ENCODE data around the gene GNB1.
A peak's percentile ranks its signal among the peaks of the same experiment; 100 is the strongest.

Gene GNB1

DNA sequence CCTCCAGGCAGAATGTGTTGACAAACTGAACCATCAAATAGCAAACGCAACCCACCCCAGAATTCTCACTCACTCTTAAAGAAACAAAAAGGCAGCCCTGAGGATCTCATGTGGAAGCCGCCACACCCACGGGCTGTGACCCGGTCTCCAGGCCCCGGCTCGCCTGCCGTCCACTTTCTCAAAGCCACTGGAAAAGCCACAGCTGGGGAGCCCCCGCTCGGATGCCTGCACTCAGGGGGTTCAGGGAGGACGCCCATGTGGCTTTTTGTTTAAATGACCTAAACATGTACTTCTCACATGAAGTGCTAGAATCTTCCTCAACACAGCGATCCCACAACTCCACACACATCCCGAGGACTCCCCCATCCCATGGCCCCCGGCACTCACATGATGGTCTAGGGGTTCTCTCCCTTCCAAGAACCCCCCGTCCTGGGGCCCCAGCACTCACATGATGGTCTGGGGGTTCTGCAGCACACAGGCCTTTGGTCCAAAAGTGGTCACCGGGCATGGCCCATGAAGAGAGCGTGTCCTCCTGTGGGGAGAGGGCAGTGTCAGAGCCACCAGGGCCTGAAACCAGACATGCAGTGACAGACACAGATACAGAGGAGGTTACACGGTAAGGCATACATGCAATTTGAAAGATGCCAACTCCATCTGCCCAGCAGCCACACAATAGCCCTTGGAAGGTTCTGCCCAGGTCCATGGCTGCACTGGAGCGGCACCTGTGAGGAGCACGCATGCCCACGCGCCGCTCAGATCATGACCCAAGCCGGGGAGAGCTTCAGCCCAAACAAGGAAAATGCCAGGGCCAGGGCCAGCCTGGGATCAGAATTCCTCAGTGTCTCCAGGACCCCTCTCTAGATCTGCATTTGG, 129.1 kb downstream of the GNB1 start:
- Histone ChIP-seq H3K9me3 (ENCODE audit: control insufficient read depth, low read length) (no peaks in the 10 kb centered on the region), H3K36me3 (ENCODE audit: control insufficient read depth in 1 of 2, insufficient read depth in 2 of 2, low read depth in 1 of 2, low read length in 2 of 2) (peaks cover 63 to 81% of the 10 kb centered on the region in 2 experiments), H3K4me3 (ENCODE audit: insufficient read depth in 1 of 2, low read depth in 1 of 2, low read length in 2 of 2) (no peak overlapping the region), H3K14ac (ENCODE audit: low read length in 2 of 2) (no peak overlapping the region), H3K4ac (ENCODE audit: low read depth in 1 of 2, low read length in 2 of 2) (no peak overlapping the region), H3K27me3 (ENCODE audit: control insufficient read depth in 1 of 2, insufficient read depth in 1 of 2, low read length in 2 of 2) (no peaks in the 10 kb centered on the region), H3K27ac (ENCODE audit: low read length, poor library complexity, severe bottlenecking) (no peak overlapping the region), H2AK5ac (ENCODE audit: low read length, severe bottlenecking) (no peak overlapping the region), H2AFZ (ENCODE audit: low read depth, low read length) (no peak overlapping the region), H3K23ac (ENCODE audit: low read length in 2 of 2) (no peak overlapping the region), H4K8ac (ENCODE audit: low read length) (no peak overlapping the region), H3K79me1 (replicated peaks; ENCODE audit: low read length, poor library complexity, severe bottlenecking) (peaks cover 42% of the 10 kb centered on the region), H3K4me2 (ENCODE audit: low read length, poor library complexity, severe bottlenecking) (no peak overlapping the region), H4K91ac (ENCODE audit: low read length) (no peak overlapping the region), H2BK12ac (ENCODE audit: low read length in 2 of 2) (no peak overlapping the region), H3K18ac (ENCODE audit: low read depth in 1 of 2, low read length in 2 of 2) (no peak overlapping the region), H2BK120ac (ENCODE audit: low read depth, low read length) (no peak overlapping the region), H2BK5ac (ENCODE audit: low read depth, low read length, poor library complexity, severe bottlenecking) (no peak overlapping the region), H3K4me1 (ENCODE audit: control insufficient read depth, insufficient read depth, low read depth, low read length) (peaks cover 14% of the 10 kb centered on the region), H3K9ac (ENCODE audit: low read length) (no peak overlapping the region), H2BK15ac (ENCODE audit: low read depth, poor library complexity, severe bottlenecking) (no peak overlapping the region)
- no peak for DNase-seq
- WGBS = 98% methylated on average over 23 of the region's 23 CpGs

DNA sequence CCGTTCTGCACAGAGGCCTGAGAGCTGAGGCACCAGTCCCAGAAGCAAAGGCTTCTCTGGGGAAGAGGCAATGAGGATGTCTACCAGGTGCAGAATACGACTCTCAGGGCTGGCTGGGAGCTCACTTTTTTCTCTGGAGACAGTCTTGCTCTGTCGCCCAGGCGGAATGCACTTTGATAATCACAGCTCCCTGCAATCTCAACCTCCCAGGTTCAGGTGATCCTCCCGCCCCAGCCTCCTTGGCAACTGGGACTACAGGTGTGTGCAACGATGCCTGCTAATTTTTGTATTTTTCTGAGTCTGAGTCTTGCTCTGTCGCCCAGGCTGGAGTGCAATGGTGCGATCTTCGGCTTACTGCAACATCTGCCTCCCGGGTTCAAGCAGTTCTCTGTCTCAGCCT, 130.2 kb downstream of the GNB1 start:
- Histone ChIP-seq H3K27ac (ENCODE audit: low read length, poor library complexity, severe bottlenecking) (no peak overlapping the region), H3K27me3 (ENCODE audit: control insufficient read depth in 1 of 2, insufficient read depth in 1 of 2, low read length in 2 of 2) (no peaks in the 10 kb centered on the region), H3K4me2 (ENCODE audit: low read length, poor library complexity, severe bottlenecking) (no peak overlapping the region), H3K18ac (ENCODE audit: low read depth in 1 of 2, low read length in 2 of 2) (no peak overlapping the region), H3K36me3 (ENCODE audit: control insufficient read depth in 1 of 2, insufficient read depth in 2 of 2, low read depth in 1 of 2, low read length in 2 of 2) (peaks cover 73 to 90% of the 10 kb centered on the region in 2 experiments), H2AFZ (ENCODE audit: low read depth, low read length) (no peak overlapping the region), H2BK120ac (ENCODE audit: low read depth, low read length) (no peak overlapping the region), H3K79me1 (replicated peaks; ENCODE audit: low read length, poor library complexity, severe bottlenecking) (peaks cover 48% of the 10 kb centered on the region), H4K91ac (ENCODE audit: low read length) (no peak overlapping the region), H2BK15ac (ENCODE audit: low read depth, poor library complexity, severe bottlenecking) (no peak overlapping the region), H3K4me1 (ENCODE audit: control insufficient read depth, insufficient read depth, low read depth, low read length) (peaks cover 14% of the 10 kb centered on the region), H3K14ac (ENCODE audit: low read length in 2 of 2) (no peak overlapping the region), H4K8ac (ENCODE audit: low read length) (no peak overlapping the region), H3K9ac (ENCODE audit: low read length) (no peak overlapping the region), H2BK5ac (ENCODE audit: low read depth, low read length, poor library complexity, severe bottlenecking) (no peak overlapping the region), H3K4me3 (ENCODE audit: insufficient read depth in 1 of 2, low read depth in 1 of 2, low read length in 2 of 2) (no peak overlapping the region), H3K9me3 (ENCODE audit: control insufficient read depth, low read length) (no peaks in the 10 kb centered on the region), H2BK12ac (ENCODE audit: low read length in 2 of 2) (no peak overlapping the region), H3K23ac (ENCODE audit: low read length in 2 of 2) (no peak overlapping the region), H2AK5ac (ENCODE audit: low read length, severe bottlenecking) (no peak overlapping the region), H3K4ac (ENCODE audit: low read depth in 1 of 2, low read length in 2 of 2) (no peak overlapping the region)
- DNase-seq = no peak
- 95% methylated on average over 10 of the region's 10 CpGs for WGBS

DNA sequence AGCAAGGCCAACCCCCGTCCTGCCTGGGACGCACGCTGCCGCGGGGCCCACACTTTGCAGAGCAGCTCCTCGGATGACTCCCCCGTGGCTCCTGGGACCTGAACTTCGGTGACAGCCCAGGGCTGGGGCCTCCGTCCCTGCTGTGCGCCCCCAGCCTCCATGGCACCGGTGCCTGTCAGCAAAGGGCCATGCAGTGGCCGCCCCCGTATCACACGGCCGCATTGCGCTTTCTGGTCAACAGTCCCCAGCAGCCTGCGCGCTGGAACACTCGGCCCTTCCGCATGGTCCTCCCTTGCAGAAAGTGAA, 130.6 kb downstream of the GNB1 start:
- no peak overlapping the region for H2BK120ac ChIP-seq (ENCODE audit: low read depth, low read length)
- no peak overlapping the region for H2BK15ac ChIP-seq (ENCODE audit: low read depth, poor library complexity, severe bottlenecking)
- peaks cover 50% of the 10 kb centered on the region for H3K79me1 ChIP-seq (replicated peaks; ENCODE audit: low read length, poor library complexity, severe bottlenecking)
- H3K9me3 ChIP-seq (ENCODE audit: control insufficient read depth, low read length) = no peaks in the 10 kb centered on the region
- no peak overlapping the region for H3K14ac ChIP-seq (ENCODE audit: low read length in 2 of 2)
- H3K4me1 ChIP-seq (ENCODE audit: control insufficient read depth, insufficient read depth, low read depth, low read length) = peaks cover 14% of the 10 kb centered on the region
- H2BK12ac ChIP-seq (ENCODE audit: low read length in 2 of 2) = no peak overlapping the region
- H3K23ac ChIP-seq (ENCODE audit: low read length in 2 of 2) = no peak overlapping the region
- no peaks in the 10 kb centered on the region for H3K27me3 ChIP-seq (ENCODE audit: control insufficient read depth in 1 of 2, insufficient read depth in 1 of 2, low read length in 2 of 2)
- no peak overlapping the region for H2BK5ac ChIP-seq (ENCODE audit: low read depth, low read length, poor library complexity, severe bottlenecking)
- H4K8ac ChIP-seq (ENCODE audit: low read length) = no peak overlapping the region
- no peak overlapping the region for H3K4me2 ChIP-seq (ENCODE audit: low read length, poor library complexity, severe bottlenecking)
- no peak overlapping the region for H2AK5ac ChIP-seq (ENCODE audit: low read length, severe bottlenecking)
- WGBS = 95% methylated on average over 20 of the region's 20 CpGs
- H3K9ac ChIP-seq (ENCODE audit: low read length) = no peak overlapping the region
- no peak for DNase-seq
- no peak overlapping the region for H2AFZ ChIP-seq (ENCODE audit: low read depth, low read length)
- H3K27ac ChIP-seq (ENCODE audit: low read length, poor library complexity, severe bottlenecking) = no peak overlapping the region
- H3K18ac ChIP-seq (ENCODE audit: low read depth in 1 of 2, low read length in 2 of 2) = no peak overlapping the region
- peaks cover 75 to 94% of the 10 kb centered on the region in 2 experiments for H3K36me3 ChIP-seq (ENCODE audit: control insufficient read depth in 1 of 2, insufficient read depth in 2 of 2, low read depth in 1 of 2, low read length in 2 of 2)
- no peak overlapping the region for H4K91ac ChIP-seq (ENCODE audit: low read length)
- no peak overlapping the region for H3K4ac ChIP-seq (ENCODE audit: low read depth in 1 of 2, low read length in 2 of 2)
- no peak overlapping the region for H3K4me3 ChIP-seq (ENCODE audit: insufficient read depth in 1 of 2, low read depth in 1 of 2, low read length in 2 of 2)

DNA sequence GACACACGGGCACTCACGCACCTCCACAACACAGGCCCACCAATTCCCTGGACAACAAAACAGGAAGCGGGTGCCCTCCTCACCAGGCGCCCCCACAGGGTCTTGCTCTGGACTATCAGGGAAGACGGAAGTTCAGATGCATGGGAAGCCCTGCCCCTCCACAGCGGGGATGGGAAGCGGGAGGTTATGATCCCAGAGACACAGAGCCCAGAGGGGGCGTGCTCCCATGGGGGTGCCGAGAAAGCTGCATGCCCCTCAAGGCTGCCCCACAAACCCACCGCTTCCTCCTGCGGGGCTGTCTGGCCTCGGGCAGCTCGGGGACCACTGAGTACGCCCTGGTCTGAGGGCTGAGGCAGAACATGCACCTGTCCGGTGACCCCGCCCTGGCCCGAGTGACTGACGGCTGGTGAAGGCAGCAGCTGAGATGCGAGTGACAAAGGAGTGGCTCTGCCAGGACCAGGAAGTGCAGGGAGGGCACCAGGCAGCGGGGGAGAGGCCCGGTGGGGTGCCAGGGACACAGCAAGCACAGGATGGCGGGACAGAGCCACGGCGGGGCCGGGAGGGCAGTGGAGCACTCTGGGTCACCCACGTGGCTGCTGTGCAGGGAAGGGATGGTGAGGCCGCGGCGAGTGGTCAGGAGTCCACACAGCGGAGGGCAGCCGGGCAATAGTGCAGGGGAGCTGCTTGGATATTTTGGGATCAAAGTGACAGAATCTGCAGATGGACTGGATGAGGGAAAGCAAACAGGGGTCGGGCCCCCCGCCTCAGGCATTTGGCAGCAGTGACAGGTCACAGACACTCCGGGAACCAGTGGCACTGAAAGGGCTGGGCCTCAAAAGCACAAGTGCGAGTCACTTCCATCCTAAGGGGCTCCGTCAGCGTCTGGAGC, 131.2 kb downstream of the GNB1 start:
- Histone ChIP-seq H3K4ac (ENCODE audit: low read depth in 1 of 2, low read length in 2 of 2) (no peak overlapping the region), H3K9me3 (ENCODE audit: control insufficient read depth, low read length) (no peaks in the 10 kb centered on the region), H3K18ac (ENCODE audit: low read depth in 1 of 2, low read length in 2 of 2) (no peak overlapping the region), H2AK5ac (ENCODE audit: low read length, severe bottlenecking) (no peak overlapping the region), H3K36me3 (ENCODE audit: control insufficient read depth in 1 of 2, insufficient read depth in 2 of 2, low read depth in 1 of 2, low read length in 2 of 2) (peaks cover 75 to 95% of the 10 kb centered on the region in 2 experiments), H2BK5ac (ENCODE audit: low read depth, low read length, poor library complexity, severe bottlenecking) (no peak overlapping the region), H2BK12ac (ENCODE audit: low read length in 2 of 2) (no peak overlapping the region), H3K27me3 (ENCODE audit: control insufficient read depth in 1 of 2, insufficient read depth in 1 of 2, low read length in 2 of 2) (no peaks in the 10 kb centered on the region), H3K14ac (ENCODE audit: low read length in 2 of 2) (no peak overlapping the region), H2AFZ (ENCODE audit: low read depth, low read length) (no peak overlapping the region), H3K4me2 (ENCODE audit: low read length, poor library complexity, severe bottlenecking) (no peak overlapping the region), H3K27ac (ENCODE audit: low read length, poor library complexity, severe bottlenecking) (no peak overlapping the region), H3K23ac (ENCODE audit: low read length in 2 of 2) (no peak overlapping the region), H2BK15ac (ENCODE audit: low read depth, poor library complexity, severe bottlenecking) (no peak overlapping the region), H3K4me1 (ENCODE audit: control insufficient read depth, insufficient read depth, low read depth, low read length) (peaks cover 14% of the 10 kb centered on the region), H3K9ac (ENCODE audit: low read length) (no peak overlapping the region), H3K79me1 (replicated peaks; ENCODE audit: low read length, poor library complexity, severe bottlenecking) (peaks cover 54% of the 10 kb centered on the region), H3K4me3 (ENCODE audit: insufficient read depth in 1 of 2, low read depth in 1 of 2, low read length in 2 of 2) (no peak overlapping the region), H2BK120ac (ENCODE audit: low read depth, low read length) (no peak overlapping the region), H4K91ac (ENCODE audit: low read length) (peak overlapping the region; percentile 28), H4K8ac (ENCODE audit: low read length) (peak overlapping the region; percentile 24)
- no peak for DNase-seq
- 92% methylated on average over 36 of the region's 37 CpGs for WGBS
